IPS-18a (cell line): ENCODE data around the gene SLC6A1.

Experiments used
- H3K27ac ChIP-seq: one replicate; pipeline ENCODE4 v1.5.1; 2013; ENCODE audit warnings: low read length
- H3K27me3 ChIP-seq: one replicate; pipeline ENCODE4 v1.6.1; 2013; ENCODE audit warnings: mild to moderate bottlenecking, low read length; ENCODE audit not compliant: control insufficient read depth, insufficient read depth
- H3K36me3 ChIP-seq: one replicate; pipeline ENCODE4 v1.6.1; 2013; ENCODE audit warnings: low read depth, low read length; ENCODE audit not compliant: control insufficient read depth
- H3K4me1 ChIP-seq: one replicate; pipeline ENCODE4 v1.6.1; 2013; ENCODE audit warnings: low read depth, low read length; ENCODE audit not compliant: control insufficient read depth
- H3K4me3 ChIP-seq: one replicate; pipeline ENCODE4 v1.5.1; 2013; ENCODE audit warnings: low read length
- H3K9ac ChIP-seq: one replicate; pipeline ENCODE4 v1.6.1; 2013; ENCODE audit warnings: mild to moderate bottlenecking, low read length, moderate library complexity
- H3K9me3 ChIP-seq: one replicate; pipeline ENCODE4 v1.6.1; 2013; ENCODE audit warnings: low read depth, low read length; ENCODE audit not compliant: control insufficient read depth

Gene SLC6A1

DNA sequence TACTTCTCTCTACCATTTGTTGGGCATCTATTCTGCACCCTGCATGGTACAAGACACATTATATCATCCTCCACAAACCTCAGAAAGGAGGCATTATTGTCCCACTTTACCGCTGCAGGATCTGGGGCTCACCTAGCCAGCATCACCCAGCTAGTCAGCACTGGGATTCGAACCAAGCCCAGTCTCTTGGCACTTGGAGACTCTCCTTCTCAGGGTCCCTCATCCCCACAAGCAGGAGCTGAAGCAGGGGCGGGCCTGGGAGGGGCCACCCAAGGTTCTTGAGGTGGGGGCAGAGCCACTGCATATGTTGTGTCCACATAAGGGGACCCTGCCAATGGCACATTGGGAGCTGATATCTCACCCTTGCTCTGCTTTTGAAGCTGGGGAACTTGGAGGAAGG lies 41.3 kb downstream of the SLC6A1 start:
- Histone ChIP-seq H3K4me3 (no peak overlapping the region), H3K9me3 (no peaks in the 10 kb centered on the region), H3K27me3 (no peaks in the 10 kb centered on the region), H3K27ac (no peak overlapping the region), H3K4me1 (no peaks in the 10 kb centered on the region), H3K36me3 (no peaks in the 10 kb centered on the region), H3K9ac (no peak overlapping the region)

GRCh38 chr3:11034309-11034985 lies 41.9 kb downstream of the SLC6A1 start:
- Histone ChIP-seq H3K9ac (no peak overlapping the region), H3K27ac (no peak overlapping the region), H3K4me1 (no peaks in the 10 kb centered on the region), H3K4me3 (no peak overlapping the region), H3K36me3 (no peaks in the 10 kb centered on the region), H3K9me3 (no peaks in the 10 kb centered on the region), H3K27me3 (no peaks in the 10 kb centered on the region)

GRCh38 chr3:11035757-11036505 lies 43.4 kb downstream of the SLC6A1 start:
- H3K4me3 ChIP-seq, result no peak overlapping the region
- H3K27ac ChIP-seq, result no peak overlapping the region
- H3K9me3 ChIP-seq, result no peaks in the 10 kb centered on the region
- no peaks in the 10 kb centered on the region for H3K4me1 ChIP-seq
- no peaks in the 10 kb centered on the region for H3K27me3 ChIP-seq
- H3K36me3 ChIP-seq, result no peaks in the 10 kb centered on the region
- H3K9ac ChIP-seq, result no peak overlapping the region

DNA sequence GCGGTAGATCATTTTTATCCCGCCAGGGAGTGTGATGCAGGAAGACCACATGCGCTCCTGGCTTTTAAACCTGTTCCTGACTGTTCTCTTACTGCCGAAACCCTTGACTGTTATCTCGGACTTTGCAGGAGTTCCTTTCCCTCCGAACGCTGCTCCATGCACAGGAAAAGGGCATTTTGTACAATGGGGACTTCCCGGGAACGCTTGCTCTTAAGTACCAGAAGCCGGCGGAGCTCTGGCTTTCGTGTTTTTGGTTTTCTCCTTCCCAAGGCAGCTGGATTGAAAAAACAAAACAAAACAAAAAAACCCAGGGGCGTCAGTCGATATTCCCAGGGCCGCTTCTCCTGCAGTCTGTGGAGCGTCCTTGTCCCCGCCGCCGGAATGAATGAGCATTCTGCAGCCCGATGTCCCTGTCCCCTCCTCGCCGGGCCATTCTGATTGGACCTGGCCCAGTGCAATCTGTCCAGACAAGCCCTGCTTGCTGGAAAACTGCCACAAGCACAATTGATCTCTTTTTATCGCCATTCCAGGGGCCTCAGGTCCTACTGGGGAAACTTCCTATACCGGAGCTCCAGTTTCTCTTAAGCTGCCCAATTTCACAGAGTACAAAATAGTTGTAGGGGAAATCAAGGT lies 44.8 kb downstream of the SLC6A1 start:
- Histone ChIP-seq H3K27me3 (no peaks in the 10 kb centered on the region), H3K36me3 (no peaks in the 10 kb centered on the region), H3K9me3 (no peaks in the 10 kb centered on the region), H3K4me1 (no peaks in the 10 kb centered on the region), H3K9ac (no peak overlapping the region), H3K4me3 (no peak overlapping the region), H3K27ac (no peak overlapping the region)

DNA sequence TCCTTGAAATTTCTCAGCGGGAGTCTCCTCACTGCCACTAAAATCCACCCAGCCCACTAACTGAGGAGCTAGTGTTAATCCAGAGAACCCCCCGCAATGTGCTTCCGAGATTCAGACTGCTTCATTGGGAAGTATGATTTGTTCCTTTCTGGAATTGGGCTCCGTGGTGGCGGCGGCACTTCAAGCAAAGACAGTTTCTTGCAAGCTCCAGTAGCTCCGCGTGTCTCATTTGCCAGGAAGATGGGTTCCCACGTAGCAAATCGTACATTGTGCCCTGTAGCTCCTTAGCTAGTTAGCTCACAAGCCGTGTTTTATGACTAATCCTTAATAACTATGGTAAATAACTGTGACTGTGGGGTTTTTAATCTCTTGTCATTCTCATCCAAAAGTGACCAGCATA lies 45.4 kb downstream of the SLC6A1 start:
- no peaks in the 10 kb centered on the region for H3K9me3 ChIP-seq
- no peak overlapping the region for H3K27ac ChIP-seq
- no peaks in the 10 kb centered on the region for H3K27me3 ChIP-seq
- H3K4me3 ChIP-seq, result no peak overlapping the region
- H3K4me1 ChIP-seq, result no peaks in the 10 kb centered on the region
- H3K9ac ChIP-seq, result no peak overlapping the region
- no peaks in the 10 kb centered on the region for H3K36me3 ChIP-seq

- no peak overlapping the region for H3K27ac ChIP-seq
- no peak overlapping the region for H3K4me3 ChIP-seq
- H3K9me3 ChIP-seq, result no peaks in the 10 kb centered on the region
- peaks cover 5% of the 10 kb centered on the region for H3K4me1 ChIP-seq
- no peak overlapping the region for H3K9ac ChIP-seq
- H3K36me3 ChIP-seq, result no peaks in the 10 kb centered on the region
- no peaks in the 10 kb centered on the region for H3K27me3 ChIP-seq
Measured at GRCh38 chr3:11045536-11045935, 53.0 kb downstream of the SLC6A1 start.

GRCh38 chr3:11047500-11047899 lies 55.0 kb downstream of the SLC6A1 start:
- H3K36me3 ChIP-seq, result no peaks in the 10 kb centered on the region

GRCh38 chr3:11050666-11051323 lies 58.2 kb downstream of the SLC6A1 start:
- Histone ChIP-seq H3K9me3 (no peaks in the 10 kb centered on the region), H3K27ac (no peak overlapping the region), H3K9ac (no peak overlapping the region), H3K4me1 (no peaks in the 10 kb centered on the region), H3K36me3 (no peaks in the 10 kb centered on the region), H3K4me3 (no peak overlapping the region), H3K27me3 (no peaks in the 10 kb centered on the region)

More at GRCh38 chr3:11047500-11047899, 55.0 kb downstream of the SLC6A1 start:
- H3K4me1 ChIP-seq, result peaks cover 5% of the 10 kb centered on the region
- H3K9ac ChIP-seq, result no peak overlapping the region
- H3K4me3 ChIP-seq, result no peak overlapping the region
- H3K27ac ChIP-seq, result no peak overlapping the region
- no peaks in the 10 kb centered on the region for H3K27me3 ChIP-seq
- no peaks in the 10 kb centered on the region for H3K9me3 ChIP-seq

GRCh38 chr3:11053926-11054503 lies 61.5 kb downstream of the SLC6A1 start:
- no peak overlapping the region for H3K9ac ChIP-seq
- no peaks in the 10 kb centered on the region for H3K9me3 ChIP-seq
- H3K4me3 ChIP-seq, result no peak overlapping the region
- no peak overlapping the region for H3K27ac ChIP-seq
- H3K27me3 ChIP-seq, result no peaks in the 10 kb centered on the region
- no peaks in the 10 kb centered on the region for H3K36me3 ChIP-seq
- H3K4me1 ChIP-seq, result no peaks in the 10 kb centered on the region

GRCh38 chr3:11054739-11055438 lies 62.3 kb downstream of the SLC6A1 start:
- H3K4me1 ChIP-seq, result no peaks in the 10 kb centered on the region
- H3K27me3 ChIP-seq, result no peaks in the 10 kb centered on the region
- no peak overlapping the region for H3K4me3 ChIP-seq
- no peaks in the 10 kb centered on the region for H3K9me3 ChIP-seq
- no peak overlapping the region for H3K9ac ChIP-seq
- H3K36me3 ChIP-seq, result no peaks in the 10 kb centered on the region
- no peak overlapping the region for H3K27ac ChIP-seq

- peaks cover 5% of the 10 kb centered on the region for H3K27me3 ChIP-seq
- H3K9ac ChIP-seq, result no peak overlapping the region
- no peaks in the 10 kb centered on the region for H3K4me1 ChIP-seq
- H3K4me3 ChIP-seq, result no peak overlapping the region
- H3K27ac ChIP-seq, result no peak overlapping the region
- H3K36me3 ChIP-seq, result no peaks in the 10 kb centered on the region
- H3K9me3 ChIP-seq, result no peaks in the 10 kb centered on the region
Measured at GRCh38 chr3:11055496-11055895, 62.9 kb downstream of the SLC6A1 start.
